Measurements from ENCODE around the gene CPEB2. TPM values are rescaled to one million over a fixed set of nuclear protein-coding genes. Genes with fewer than 3 reads are reported as not detected.

CPEB2 gene
- total and polyA plus RNA-seq, 2 donors = 13.8 to 18.5 TPM

DNA sequence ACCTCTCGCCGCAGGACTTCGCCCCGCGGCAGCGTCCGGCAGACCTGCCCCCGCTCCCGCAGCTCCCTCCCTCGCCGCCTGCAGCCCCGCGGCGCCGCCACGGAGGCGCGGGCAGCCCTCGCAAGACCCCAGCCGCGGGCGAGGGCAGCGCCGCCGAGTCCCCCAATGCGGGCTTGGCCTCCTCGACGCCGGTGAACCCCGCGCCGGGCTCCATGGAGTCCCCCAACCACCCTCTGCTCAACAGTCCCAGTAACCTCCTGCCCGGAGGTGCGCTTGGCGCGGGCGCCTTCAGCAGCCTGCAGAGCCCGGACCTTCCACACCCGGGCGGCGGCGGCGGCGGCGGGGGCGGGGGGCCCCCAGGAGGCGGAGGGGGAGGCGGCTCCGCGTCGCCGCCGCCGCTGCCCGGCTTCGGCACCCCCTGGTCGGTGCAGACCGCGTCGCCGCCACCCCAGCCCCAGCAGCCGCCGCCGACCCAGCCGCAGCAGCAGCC lies 1.2 kb downstream of the CPEB2 start:
- peak overlapping the region; percentile 99 for H3K4me3 ChIP-seq (ENCODE audit: low read depth, low read length)

DNA sequence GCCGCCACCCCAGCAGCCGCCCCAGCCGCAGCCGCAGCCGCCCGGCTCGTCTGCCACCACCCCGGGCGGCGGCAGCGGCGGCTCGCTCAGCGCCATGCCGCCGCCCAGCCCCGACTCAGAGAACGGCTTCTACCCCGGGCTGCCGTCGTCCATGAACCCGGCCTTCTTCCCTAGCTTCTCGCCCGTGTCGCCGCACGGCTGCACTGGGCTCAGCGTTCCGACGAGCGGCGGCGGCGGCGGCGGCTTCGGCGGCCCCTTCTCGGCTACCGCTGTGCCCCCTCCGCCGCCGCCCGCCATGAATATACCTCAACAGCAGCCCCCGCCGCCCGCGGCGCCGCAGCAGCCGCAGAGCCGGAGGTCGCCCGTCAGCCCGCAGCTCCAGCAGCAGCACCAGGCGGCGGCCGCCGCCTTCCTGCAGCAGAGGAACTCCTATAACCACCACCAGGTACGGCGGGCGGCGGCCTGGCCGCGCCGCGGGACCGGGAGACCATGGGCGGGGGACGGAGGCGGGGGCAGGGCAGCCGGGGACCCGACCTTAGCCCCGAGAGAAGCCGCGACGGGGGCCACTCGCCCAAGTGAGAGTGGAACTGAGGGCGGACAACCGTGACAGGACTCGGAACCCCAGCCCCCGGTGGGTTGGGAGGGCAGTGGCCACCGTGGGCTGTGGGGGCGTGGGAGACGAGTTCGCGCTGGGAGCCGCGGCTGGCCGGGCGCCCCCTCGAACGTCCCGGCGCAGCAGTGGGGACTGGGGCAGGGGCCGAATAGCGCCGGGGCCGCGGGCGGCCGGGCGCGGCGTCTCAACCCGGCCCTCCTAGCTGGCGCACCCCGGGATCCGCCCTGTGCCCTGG lies 1.8 kb downstream of the CPEB2 start:
- no peak for DNase-seq (ENCODE audit: extremely low spot score)
- under 1% methylated on average over 109 of the region's 109 CpGs for WGBS
- Histone ChIP-seq H3K4me3 (ENCODE audit: low read depth, low read length) (peak overlapping the region; percentile 99), H3K27ac (ENCODE audit: low read depth) (peak overlapping the region; percentile 100), H3K4me1 (ENCODE audit: insufficient read depth) (no peaks in the 10 kb centered on the region), H3K36me3 (ENCODE audit: insufficient read depth) (no peaks in the 10 kb centered on the region)

More for the DNA sequence above, 1.2 kb downstream of the CPEB2 start:
- H3K4me1 ChIP-seq (ENCODE audit: insufficient read depth) = no peaks in the 10 kb centered on the region
- no peak for DNase-seq (ENCODE audit: extremely low spot score)
- WGBS = under 1% methylated on average over 65 of the region's 65 CpGs
- H3K36me3 ChIP-seq (ENCODE audit: insufficient read depth) = no peaks in the 10 kb centered on the region
- peak overlapping the region; percentile 100 for H3K27ac ChIP-seq (ENCODE audit: low read depth)

DNA sequence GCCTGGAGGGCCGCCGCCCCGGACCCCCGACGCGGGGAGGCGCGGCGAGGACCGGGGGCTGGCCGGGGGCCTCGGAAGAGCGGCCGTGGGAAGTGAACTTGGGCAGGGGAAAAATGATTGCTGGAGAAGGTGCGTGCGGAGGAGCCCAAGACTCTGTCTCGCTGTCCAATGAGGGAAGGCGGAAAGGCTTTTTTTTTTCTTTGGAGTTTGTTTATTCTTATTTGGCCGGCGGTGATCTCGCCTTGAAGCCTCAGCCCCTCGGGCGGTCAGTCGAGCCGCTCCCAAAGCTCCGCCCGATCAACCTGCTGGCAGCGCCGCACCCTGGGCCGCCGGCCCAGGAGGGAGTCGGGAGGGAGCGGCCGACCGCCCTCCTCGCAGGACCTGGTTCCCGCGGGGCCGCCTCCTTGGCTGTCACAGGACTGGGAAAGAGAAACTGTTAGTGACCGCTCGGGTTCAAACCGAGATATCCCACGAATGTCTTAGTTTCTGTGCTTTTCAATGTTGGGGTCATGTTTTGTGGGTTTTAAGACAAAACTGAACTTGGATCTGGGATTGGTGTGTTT lies 2.5 kb downstream of the CPEB2 start:
- peak overlapping the region; percentile 99 for H3K4me3 ChIP-seq (ENCODE audit: low read depth, low read length)
- no peaks in the 10 kb centered on the region for H3K36me3 ChIP-seq (ENCODE audit: insufficient read depth)
- H3K27ac ChIP-seq (ENCODE audit: low read depth) = peak overlapping the region; percentile 100
- WGBS = under 1% methylated on average over 43 of the region's 43 CpGs
- DNase-seq (ENCODE audit: extremely low spot score) = peak; percentile 28
- H3K4me1 ChIP-seq (ENCODE audit: insufficient read depth) = no peaks in the 10 kb centered on the region

DNA sequence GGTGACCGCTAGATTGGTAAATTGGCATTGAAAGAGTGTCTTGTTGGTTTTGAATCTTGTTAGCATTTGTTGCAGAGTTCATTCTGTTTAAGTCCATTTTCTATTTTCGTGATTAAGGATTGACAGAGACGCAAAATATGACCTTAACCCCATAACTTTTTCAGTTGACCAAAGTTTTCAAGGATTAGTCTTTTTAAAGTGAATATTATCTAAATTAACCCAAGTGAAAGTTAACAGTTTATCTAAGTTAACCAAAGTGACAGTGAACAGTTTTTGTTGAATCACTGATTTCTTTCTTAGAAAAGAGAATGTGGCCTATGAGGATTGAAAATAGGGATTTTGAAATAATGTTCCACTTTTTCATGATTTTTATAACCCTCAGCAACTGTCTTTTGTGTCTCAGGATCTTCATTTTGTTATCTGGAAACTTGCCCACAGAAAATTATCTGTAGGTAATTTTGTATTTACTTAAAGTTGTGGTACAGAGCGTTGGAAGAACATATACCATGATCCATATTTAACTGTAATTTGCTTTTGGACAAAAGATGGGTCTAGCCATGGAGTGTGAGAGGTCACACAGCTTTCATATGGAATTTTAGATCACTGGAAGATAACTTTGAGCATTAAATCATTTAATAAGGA lies 3.3 kb downstream of the CPEB2 start:
- Histone ChIP-seq H3K4me1 (ENCODE audit: insufficient read depth) (no peaks in the 10 kb centered on the region), H3K27ac (ENCODE audit: low read depth) (peak overlapping the region; percentile 5), H3K4me3 (ENCODE audit: low read depth, low read length) (peak overlapping the region; percentile 99), H3K36me3 (ENCODE audit: insufficient read depth) (no peaks in the 10 kb centered on the region)
- WGBS = 39% methylated on average over 4 of the region's 4 CpGs
- no peak for DNase-seq (ENCODE audit: extremely low spot score)

DNA sequence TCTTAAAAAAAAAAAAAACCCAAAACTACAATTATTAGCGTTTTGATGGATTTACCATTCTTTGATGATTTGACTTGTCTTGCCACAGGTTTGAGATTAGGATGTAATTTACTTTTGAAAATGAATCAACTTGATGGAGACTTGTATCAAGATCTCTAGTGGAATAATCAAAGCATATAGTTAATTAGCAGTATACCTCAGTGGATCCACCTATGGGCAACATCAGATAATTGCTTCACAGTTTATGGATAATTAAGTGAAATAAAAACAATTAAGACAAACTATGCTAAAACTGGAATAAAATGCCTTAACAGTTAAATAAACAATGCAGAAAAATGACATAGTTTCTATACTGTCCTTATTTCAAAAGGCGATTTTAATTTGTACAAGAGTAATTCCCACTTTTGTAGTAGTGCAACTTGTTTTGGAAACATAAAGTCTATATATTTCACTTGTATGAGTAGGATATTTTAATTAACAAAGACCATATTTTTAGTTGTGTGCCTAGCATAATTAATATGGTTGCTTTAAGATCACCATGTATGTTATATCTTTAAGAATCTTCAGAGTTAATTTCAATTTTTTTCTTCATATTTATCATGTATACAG lies 4.2 kb downstream of the CPEB2 start:
- no peaks in the 10 kb centered on the region for H3K36me3 ChIP-seq (ENCODE audit: insufficient read depth)
- no peak for DNase-seq (ENCODE audit: extremely low spot score)
- no peak overlapping the region for H3K27ac ChIP-seq (ENCODE audit: low read depth)
- H3K4me3 ChIP-seq (ENCODE audit: low read depth, low read length) = no peak overlapping the region
- H3K4me1 ChIP-seq (ENCODE audit: insufficient read depth) = no peaks in the 10 kb centered on the region
- WGBS = 53% methylated on average over 2 of the region's 2 CpGs

DNA sequence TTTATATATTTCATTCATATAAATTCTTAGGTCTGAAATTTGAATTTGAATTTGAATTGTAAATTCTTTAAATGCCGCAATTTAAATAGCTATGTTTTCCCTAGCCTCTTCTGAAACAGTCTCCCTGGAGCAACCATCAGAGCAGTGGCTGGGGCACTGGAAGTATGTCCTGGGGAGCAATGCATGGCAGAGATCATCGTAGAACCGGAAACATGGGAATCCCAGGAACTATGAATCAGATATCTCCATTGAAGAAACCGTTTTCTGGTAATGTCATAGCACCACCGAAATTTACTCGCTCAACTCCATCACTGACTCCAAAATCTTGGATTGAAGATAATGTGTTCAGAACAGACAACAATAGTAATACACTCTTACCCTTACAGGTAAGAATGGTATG lies 4.9 kb downstream of the CPEB2 start:
- Histone ChIP-seq H3K4me1 (ENCODE audit: insufficient read depth) (peaks cover 1% of the 10 kb centered on the region), H3K4me3 (ENCODE audit: low read depth, low read length) (no peak overlapping the region), H3K27ac (ENCODE audit: low read depth) (no peak overlapping the region), H3K36me3 (ENCODE audit: insufficient read depth) (no peaks in the 10 kb centered on the region)
- no peak for DNase-seq (ENCODE audit: extremely low spot score)
- WGBS = 81% methylated on average over 6 of the region's 6 CpGs

DNA sequence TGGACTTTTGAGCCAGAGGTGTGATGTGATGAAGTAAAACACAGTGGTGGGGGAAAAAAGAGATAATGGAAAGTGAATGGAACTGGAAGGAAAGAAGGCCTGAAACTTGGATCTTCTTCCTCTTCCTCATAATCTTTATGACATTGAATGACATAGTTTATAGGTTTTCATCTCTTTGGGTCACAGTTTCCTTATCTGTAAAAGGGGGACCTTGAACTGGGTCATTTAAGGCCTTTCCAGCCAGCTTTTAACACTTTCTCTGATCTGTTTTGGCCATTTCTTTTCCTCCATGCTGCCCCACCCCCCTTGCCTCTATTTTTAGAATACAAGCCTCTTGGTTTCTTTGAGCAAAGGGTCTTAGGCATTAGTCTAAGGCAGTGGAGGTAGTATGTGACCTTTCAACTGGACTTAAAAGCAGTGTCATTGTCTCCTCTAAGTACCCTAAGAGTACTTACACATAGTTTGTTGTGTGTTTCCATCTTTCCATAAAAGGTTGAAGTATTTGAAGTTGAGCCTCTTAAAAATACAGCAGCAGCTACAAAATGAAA lies 7.8 kb downstream of the CPEB2 start:
- Histone ChIP-seq H3K4me3 (ENCODE audit: low read depth, low read length) (no peak overlapping the region), H3K27ac (ENCODE audit: low read depth) (peak overlapping the region; percentile 23), H3K4me1 (ENCODE audit: insufficient read depth) (peaks cover 1% of the 10 kb centered on the region), H3K36me3 (ENCODE audit: insufficient read depth) (no peaks in the 10 kb centered on the region)
- no peak for DNase-seq (ENCODE audit: extremely low spot score)

DNA sequence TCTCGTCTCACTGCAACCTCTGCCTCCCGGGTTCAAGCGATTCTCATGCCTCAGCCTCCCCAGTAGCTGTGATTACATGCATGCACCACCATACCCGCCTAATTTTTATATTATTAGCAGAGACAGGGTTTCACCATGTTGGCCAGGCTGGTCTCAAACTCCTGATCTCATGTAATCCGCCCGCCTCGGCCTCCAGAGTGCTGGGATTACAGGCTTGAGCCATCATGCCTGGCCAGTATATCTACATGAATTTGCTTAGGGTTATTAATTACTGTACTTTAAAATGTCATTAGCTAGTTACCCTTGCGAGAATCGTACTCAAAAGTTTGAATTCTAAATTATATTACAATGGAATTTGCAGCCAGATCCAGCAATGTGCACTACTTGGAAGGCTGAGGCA lies 8.9 kb downstream of the CPEB2 start:
- 95% methylated on average over 9 of the region's 9 CpGs for WGBS
- no peak overlapping the region for H3K27ac ChIP-seq (ENCODE audit: low read depth)
- peaks cover 1% of the 10 kb centered on the region for H3K4me1 ChIP-seq (ENCODE audit: insufficient read depth)
- DNase-seq (ENCODE audit: extremely low spot score) = no peak
- H3K4me3 ChIP-seq (ENCODE audit: low read depth, low read length) = no peak overlapping the region
- H3K36me3 ChIP-seq (ENCODE audit: insufficient read depth) = no peaks in the 10 kb centered on the region

DNA sequence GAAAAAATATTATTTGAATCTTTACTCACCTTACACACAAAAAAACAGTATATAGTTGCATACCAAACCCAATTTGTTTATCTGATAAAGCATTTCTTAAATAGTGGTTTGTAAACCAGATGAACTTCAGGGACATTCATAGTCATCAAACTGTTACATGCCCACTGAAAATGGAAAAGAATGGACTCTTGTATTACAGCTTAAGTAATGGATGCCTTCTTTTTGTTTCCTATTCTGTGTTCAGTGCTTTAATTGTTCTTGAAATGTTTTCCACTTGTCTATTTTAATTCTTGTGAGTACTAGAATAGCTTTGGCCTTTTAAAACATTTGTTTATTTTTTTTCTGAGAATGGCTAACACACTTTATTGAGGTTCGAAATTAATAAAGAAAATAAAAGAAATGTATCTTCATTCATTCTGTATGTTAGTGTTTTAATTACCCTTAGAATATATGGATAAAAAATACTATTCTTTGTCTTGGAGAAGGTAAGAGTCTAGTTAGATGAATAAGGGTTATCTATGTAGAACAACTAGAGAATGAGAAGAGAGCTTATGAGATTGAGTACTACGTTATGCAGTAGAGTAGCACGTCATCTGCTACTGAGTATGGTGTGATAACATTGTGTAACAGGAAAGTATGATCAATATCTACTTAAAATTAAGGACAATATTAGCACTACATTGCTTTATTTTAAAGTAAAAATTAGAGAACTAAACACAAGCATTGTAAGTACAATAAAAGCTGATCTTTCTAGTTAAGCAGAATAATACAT lies 9.9 kb downstream of the CPEB2 start:
- 71% methylated on average over 3 of the region's 3 CpGs for WGBS
- no peak for DNase-seq (ENCODE audit: extremely low spot score)
- Histone ChIP-seq H3K4me3 (ENCODE audit: low read depth, low read length) (no peak overlapping the region), H3K36me3 (ENCODE audit: insufficient read depth) (no peaks in the 10 kb centered on the region), H3K27ac (ENCODE audit: low read depth) (no peak overlapping the region), H3K4me1 (ENCODE audit: insufficient read depth) (peaks cover 1% of the 10 kb centered on the region)

DNA sequence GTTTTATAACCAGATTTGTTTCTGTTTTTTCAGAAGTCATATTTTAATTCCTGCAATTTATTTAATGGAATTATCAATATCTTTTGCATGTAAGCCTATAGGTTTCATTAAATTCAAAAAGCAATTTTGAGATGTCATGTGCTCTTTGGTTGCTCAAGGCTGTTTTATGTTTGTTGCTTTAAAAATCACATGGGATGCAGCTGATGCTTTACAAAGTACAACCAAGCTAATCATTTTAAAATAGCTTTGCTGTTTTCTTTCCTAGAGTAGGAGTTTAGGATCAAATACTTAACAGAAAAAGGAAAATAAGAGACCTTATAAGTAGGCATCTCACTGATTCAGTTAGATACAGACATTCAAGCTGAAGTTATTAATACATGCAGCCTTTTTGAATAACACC lies 11.3 kb downstream of the CPEB2 start:
- H3K36me3 ChIP-seq (ENCODE audit: insufficient read depth) = no peaks in the 10 kb centered on the region
- H3K27ac ChIP-seq (ENCODE audit: low read depth) = no peak overlapping the region
- DNase-seq (ENCODE audit: extremely low spot score) = no peak
- H3K4me1 ChIP-seq (ENCODE audit: insufficient read depth) = peaks cover 1% of the 10 kb centered on the region
- H3K4me3 ChIP-seq (ENCODE audit: low read depth, low read length) = no peak overlapping the region

DNA sequence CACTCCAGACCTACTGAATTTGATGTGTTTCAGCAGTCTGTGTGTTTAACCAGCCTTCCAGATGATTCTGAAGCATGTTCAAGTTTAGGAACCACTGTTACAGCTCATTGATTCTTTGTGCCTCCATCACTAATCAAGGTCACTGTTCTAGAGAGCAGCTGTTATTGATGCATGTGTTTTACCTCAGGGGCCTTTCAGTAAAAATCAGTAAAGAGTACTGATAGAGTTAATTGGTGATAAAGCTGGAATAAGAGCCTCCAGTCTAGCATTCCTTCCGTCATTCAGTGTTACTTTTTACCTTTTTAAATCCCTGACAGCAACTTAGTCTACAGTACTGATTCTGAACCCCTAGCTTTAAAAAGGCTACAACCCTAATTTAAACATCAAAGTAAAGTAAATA lies 12.9 kb downstream of the CPEB2 start:
- Histone ChIP-seq H3K27ac (ENCODE audit: low read depth) (no peak overlapping the region), H3K4me1 (ENCODE audit: insufficient read depth) (peaks cover 1% of the 10 kb centered on the region), H3K4me3 (ENCODE audit: low read depth, low read length) (no peak overlapping the region), H3K36me3 (ENCODE audit: insufficient read depth) (peaks cover 2% of the 10 kb centered on the region)
- 76% methylated on average over 1 of the region's 1 CpG for WGBS
- no peak for DNase-seq (ENCODE audit: extremely low spot score)

DNA sequence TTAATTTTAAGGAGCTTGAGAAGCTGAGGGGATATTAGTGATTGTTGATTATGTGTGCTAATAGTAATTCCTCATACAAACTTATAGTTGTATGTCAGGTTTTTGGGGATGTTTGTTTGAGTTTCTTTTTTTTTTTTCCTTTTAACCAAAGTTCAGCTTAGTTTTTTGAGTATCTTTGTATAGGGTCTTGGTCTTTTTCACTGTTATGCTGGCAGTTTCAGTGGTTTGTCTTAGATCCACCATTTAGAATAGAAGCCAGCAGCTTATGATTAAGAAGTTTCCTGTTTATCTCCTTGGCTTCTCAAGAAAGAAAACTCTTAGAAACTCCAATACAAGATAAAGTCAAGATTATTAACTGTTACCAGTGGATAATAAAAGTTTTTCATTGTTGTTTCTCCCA lies 16.1 kb downstream of the CPEB2 start:
- Histone ChIP-seq H3K4me1 (ENCODE audit: insufficient read depth) (no peaks in the 10 kb centered on the region), H3K27ac (ENCODE audit: low read depth) (no peak overlapping the region), H3K36me3 (ENCODE audit: insufficient read depth) (peaks cover 4% of the 10 kb centered on the region), H3K4me3 (ENCODE audit: low read depth, low read length) (no peak overlapping the region)
- DNase-seq (ENCODE audit: extremely low spot score) = no peak

Data from urinary bladder (tissue), 4 donors.